ENCODE data around the gene COMMD1. TPM values are rescaled to one million over a fixed set of nuclear protein-coding genes. Genes with fewer than 3 reads are reported as not detected.

COMMD1 gene
- total and polyA plus RNA-seq, 7 donors, result 33.6 to 67.3 (median 49.1) TPM

- H3K27me3 ChIP-seq (ENCODE audit: insufficient read depth in 3 of 3, low read length in 2 of 3), result no peaks in the 10 kb centered on the region
- DNase-seq (no peak), ATAC-seq (no peak)
- H3K4me3 ChIP-seq, result no peak overlapping the region
- no peaks in the 10 kb centered on the region for H3K36me3 ChIP-seq (ENCODE audit: insufficient read depth in 1 of 2, low read depth in 1 of 2)
- no peaks in the 10 kb centered on the region for H3K9me3 ChIP-seq
- H3K4me1 ChIP-seq, result peaks cover 6% of the 10 kb centered on the region
- TF ChIP-seq, protein P1, sequence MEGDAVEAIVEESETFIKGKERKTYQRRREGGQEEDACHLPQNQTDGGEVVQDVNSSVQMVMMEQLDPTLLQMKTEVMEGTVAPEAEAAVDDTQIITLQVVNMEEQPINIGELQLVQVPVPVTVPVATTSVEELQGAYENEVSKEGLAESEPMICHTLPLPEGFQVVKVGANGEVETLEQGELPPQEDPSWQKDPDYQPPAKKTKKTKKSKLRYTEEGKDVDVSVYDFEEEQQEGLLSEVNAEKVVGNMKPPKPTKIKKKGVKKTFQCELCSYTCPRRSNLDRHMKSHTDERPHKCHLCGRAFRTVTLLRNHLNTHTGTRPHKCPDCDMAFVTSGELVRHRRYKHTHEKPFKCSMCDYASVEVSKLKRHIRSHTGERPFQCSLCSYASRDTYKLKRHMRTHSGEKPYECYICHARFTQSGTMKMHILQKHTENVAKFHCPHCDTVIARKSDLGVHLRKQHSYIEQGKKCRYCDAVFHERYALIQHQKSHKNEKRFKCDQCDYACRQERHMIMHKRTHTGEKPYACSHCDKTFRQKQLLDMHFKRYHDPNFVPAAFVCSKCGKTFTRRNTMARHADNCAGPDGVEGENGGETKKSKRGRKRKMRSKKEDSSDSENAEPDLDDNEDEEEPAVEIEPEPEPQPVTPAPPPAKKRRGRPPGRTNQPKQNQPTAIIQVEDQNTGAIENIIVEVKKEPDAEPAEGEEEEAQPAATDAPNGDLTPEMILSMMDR (IDR thresholded peaks at IDR 0.05), result no peak
- 96 to 98% (median 96%) methylated on average over 2 of the region's 2 CpGs for WGBS, 3 donors
- H3K27ac ChIP-seq, result no peak overlapping the region
- intact Hi-C loops (cut with DNase I), result no loop called here
Observed at GRCh38 chr2:61961231-61961901, 55.9 kb downstream of the COMMD1 start.

- H3K9me3 ChIP-seq, result no peaks in the 10 kb centered on the region
- intact Hi-C loops (cut with DNase I), result no loop called here
- ATAC-seq, result peak in 2 of 4 donors; percentile 35 to 40
- TF ChIP-seq, protein P1 (IDR thresholded peaks at IDR 0.05), result no peak
- no peak for DNase-seq
- peaks cover 11% of the 10 kb centered on the region for H3K4me1 ChIP-seq
- no peaks in the 10 kb centered on the region for H3K36me3 ChIP-seq (ENCODE audit: insufficient read depth in 1 of 2, low read depth in 1 of 2)
- H3K27ac ChIP-seq, result no peak overlapping the region
- 42 to 58% (median 46%) methylated on average over 5 of the region's 5 CpGs for WGBS, 3 donors
- no peaks in the 10 kb centered on the region for H3K27me3 ChIP-seq (ENCODE audit: insufficient read depth in 3 of 3, low read length in 2 of 3)
- no peak overlapping the region for H3K4me3 ChIP-seq
Observed at GRCh38 chr2:61962095-61962984, 56.9 kb downstream of the COMMD1 start.

- Histone ChIP-seq H3K27ac (no peak overlapping the region), H3K4me1 (peaks cover 16% of the 10 kb centered on the region), H3K9me3 (no peaks in the 10 kb centered on the region), H3K27me3 (ENCODE audit: insufficient read depth in 3 of 3, low read length in 2 of 3) (no peaks in the 10 kb centered on the region), H3K4me3 (no peak overlapping the region), H3K36me3 (ENCODE audit: insufficient read depth in 1 of 2, low read depth in 1 of 2) (no peaks in the 10 kb centered on the region)
- TF ChIP-seq, protein P1 (IDR thresholded peaks at IDR 0.05), result no peak
- DNase-seq (no peak), ATAC-seq (peak in 3 of 4 donors; percentile 25 to 62 (median 53))
- intact Hi-C loops (cut with DNase I), result no loop called here
- 79 to 87% (median 80%) methylated on average over 2 of the region's 2 CpGs for WGBS, 3 donors
Observed at GRCh38 chr2:61966087-61966727, 60.7 kb downstream of the COMMD1 start.

GRCh38 chr2:61967262-61967661 lies 61.8 kb downstream of the COMMD1 start:
- H3K4me3 ChIP-seq, result no peak overlapping the region
- peaks cover 16% of the 10 kb centered on the region for H3K4me1 ChIP-seq
- no peak overlapping the region for H3K27ac ChIP-seq
- TF ChIP-seq, protein P1 (IDR thresholded peaks at IDR 0.05), result no peak
- H3K9me3 ChIP-seq, result no peaks in the 10 kb centered on the region
- no peak for DNase-seq
- intact Hi-C loops (cut with DNase I), result no loop called here
- H3K27me3 ChIP-seq (ENCODE audit: insufficient read depth in 3 of 3, low read length in 2 of 3), result no peaks in the 10 kb centered on the region
- H3K36me3 ChIP-seq (ENCODE audit: insufficient read depth in 1 of 2, low read depth in 1 of 2), result no peaks in the 10 kb centered on the region
- no peak for ATAC-seq
- 81 to 88% (median 85%) methylated on average over 1 of the region's 1 CpG for WGBS, 3 donors

Measured in psoas muscle (tissue), 8 donors.